HG03060 (cell line): Measurements from ENCODE around the gene HMGCS2.
"Not testable (repeated sequence)": the region's sequence is repeated elsewhere in the genome, so short reads cannot be mapped to it uniquely, and the experiment has no call there.

ENCODE experiments used
- ATAC-seq: cut with Tn5 transposase; IDR thresholded peaks from one replicate; pipeline ENCODE4 v1.9.1; 2021; ENCODE audit warnings: low read depth, moderate number of reproducible peaks; ENCODE audit not compliant: unreplicated experiment

Gene HMGCS2

GRCh38 chr1:119790451-119791198 is 21.9 kb upstream of the HMGCS2 start:
- no peak for ATAC-seq

DNA sequence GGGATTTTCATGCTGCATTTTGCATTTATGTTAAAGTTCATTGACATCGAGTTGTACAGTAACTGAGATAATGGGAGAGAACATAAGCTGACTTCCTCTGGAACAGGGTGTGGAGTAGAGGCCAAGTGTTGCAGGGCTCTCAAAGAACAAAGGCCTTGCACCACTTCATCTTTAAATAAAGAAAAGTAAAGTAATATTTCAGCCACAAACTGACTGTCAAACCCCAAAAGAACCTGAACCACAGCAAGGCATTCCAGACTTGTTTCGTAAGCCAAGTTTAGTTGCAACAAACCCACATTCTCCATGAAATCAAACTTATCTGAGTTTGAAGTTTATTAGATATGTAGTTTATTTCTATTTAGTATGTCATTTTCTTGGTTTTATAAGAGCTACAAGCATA is 19.1 kb upstream of the HMGCS2 start:
- ATAC-seq = no peak

DNA sequence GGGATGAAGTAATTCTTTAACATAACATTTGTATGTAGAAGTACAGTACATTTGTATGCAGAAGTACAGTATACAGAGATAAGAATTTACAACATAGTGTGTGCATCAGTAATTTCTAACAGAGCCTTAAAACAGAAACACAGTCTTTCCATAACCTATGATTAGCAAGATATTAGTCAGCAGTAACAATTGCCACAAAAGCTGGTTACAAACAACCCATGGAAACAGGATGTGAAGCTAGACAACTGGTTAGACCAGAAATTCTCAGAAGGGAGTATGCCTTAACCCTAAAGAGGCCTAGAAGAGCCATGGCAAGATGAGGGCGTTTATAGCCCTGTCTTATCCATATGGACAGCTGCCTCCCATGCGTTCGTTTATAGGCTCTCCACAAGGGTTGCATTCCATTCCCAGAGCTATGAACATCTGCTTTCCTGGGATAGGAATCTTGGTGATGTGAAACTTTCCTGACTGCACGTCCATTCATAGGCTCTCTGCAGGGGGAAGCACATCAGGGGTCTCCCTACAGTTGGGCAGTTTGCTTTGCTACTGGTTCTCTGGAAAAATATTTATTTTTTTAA is 17.9 kb upstream of the HMGCS2 start:
- not testable (repeated sequence) for ATAC-seq

- ATAC-seq = not testable (repeated sequence)
Observed at GRCh38 chr1:119786046-119786445, 17.3 kb upstream of the HMGCS2 start.

- ATAC-seq = no peak
Observed at GRCh38 chr1:119784191-119784781, 15.6 kb upstream of the HMGCS2 start.

DNA sequence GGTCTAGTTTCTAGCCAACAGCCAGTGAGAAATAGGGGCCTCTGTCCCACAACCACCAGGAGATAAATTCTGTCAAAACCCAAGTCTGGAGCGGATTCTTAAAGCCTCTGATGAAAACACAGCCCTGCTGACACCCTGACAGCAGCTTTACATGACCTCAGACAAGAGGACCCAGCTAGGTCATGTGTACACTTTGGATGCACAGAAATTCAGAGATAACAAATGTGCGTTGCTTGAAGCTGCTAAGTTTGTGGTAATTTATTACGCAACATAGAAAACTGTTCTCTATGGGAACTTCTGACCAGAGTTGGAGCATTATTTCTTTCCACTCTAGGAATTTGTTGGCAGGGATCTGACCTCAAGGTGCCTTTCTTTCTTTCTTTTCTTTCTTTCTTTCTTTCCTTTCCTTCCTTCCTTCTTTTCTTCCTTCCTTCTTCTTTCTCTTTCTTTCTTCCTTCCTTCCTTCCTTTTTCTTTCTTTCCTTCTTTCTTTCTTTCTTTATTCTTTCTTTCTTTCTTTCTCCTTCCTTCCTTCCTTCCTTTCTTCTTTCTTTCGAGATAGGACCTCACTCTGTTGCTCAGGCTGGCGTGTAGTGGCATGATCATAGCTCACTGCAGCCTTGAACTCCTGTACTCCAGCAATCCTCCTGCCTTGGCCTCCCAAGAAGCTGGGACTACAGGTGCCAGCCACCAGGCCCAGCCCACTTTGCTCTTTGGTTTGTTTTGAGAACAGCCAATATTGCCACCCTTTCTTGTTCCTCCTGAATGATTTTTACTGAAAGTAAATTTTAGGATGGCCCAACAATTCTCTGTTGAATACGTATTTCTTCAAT is 14.9 kb upstream of the HMGCS2 start:
- no peak for ATAC-seq

GRCh38 chr1:119782631-119783325 is 14.1 kb upstream of the HMGCS2 start:
- no peak for ATAC-seq

- ATAC-seq = no peak
Observed at GRCh38 chr1:119781434-119782210, 12.9 kb upstream of the HMGCS2 start.

- no peak for ATAC-seq
Observed at GRCh38 chr1:119779869-119780356, 11.2 kb upstream of the HMGCS2 start.

GRCh38 chr1:119778886-119779560 is 10.3 kb upstream of the HMGCS2 start:
- no peak for ATAC-seq

- no peak for ATAC-seq
Observed at GRCh38 chr1:119778359-119778758, 9.7 kb upstream of the HMGCS2 start.

GRCh38 chr1:119774746-119775490 is 6.2 kb upstream of the HMGCS2 start:
- no peak for ATAC-seq

DNA sequence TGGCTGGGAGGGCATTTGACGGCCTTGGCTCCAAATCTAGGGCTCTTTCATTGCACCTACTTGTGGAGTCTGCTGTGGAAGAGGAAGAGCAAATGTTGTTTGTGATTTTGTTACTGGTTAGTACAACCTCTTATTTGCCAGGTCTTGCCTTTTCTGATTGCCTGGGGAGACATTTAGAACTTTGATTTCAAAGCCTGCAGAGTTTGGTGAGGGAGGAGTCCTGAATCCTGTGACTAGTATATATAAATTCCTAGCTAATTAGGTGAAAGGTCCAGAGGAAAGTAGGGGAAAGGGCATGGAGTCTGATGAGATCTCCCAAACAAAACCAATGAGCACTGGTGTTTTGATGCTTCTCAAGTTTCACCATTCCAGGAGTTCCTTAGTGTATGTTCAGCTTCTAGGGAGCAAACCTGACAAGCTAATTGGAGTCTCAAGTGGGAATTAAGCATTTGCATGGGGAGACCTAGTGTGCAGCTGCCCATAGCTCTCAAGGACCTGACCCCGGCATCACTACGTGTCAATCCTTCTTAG is 5.1 kb upstream of the HMGCS2 start:
- no peak for ATAC-seq

DNA sequence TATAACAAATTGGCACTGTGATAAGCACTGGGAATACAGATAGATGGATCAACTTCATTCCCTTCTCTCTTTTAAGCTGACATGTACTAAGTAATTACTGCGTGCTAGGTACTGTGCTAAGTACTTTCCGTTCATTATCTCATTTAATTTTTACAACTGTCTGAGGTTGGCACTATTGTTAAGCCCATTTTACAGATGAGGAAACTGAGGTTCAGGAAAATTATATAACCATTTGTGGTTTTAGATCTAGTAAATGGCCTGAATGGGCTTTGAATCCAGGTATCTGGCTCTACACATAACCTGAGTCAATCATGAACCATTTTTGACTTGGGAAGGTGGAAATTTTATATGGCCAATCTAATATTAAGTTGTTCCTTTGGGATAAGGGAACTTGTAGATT is 3.6 kb upstream of the HMGCS2 start:
- ATAC-seq = no peak

DNA sequence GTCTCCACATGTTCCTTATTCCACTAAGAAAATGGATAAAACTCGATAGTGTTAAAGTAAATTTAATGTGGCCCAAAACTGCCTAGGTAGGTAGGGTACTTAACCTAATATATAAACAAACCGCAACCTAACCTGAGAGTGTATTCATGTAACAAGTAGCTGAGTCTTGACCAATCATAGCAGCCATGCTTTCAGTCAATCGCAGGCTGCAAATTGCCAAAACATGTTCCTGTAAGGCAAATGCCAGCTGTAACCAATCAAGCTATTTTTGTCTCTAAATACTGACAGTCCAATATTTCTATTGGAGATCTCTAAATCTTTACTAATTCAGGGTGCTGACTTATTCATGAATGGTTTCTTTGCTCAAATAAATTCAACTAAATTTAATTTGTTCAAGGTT is 3.1 kb upstream of the HMGCS2 start:
- ATAC-seq = no peak

DNA sequence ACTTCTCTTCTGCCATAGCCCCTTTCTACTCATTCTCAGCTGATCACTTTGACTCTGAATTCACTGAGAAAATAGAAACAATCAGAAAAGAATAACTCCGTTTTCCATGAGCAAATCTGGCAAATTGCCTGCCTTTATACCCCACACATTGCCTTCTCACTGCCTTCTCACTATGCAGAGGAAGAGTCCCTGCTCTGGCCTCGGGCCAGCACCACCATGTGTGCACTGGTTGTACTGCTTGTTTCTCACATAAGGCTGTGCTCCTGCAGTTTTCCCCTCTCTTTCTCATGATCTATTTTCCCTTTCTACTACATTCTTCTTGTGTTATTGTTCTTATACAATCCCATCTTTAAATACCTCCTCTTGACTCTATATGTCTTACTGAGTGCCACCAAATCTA is 2.3 kb upstream of the HMGCS2 start:
- no peak for ATAC-seq

DNA sequence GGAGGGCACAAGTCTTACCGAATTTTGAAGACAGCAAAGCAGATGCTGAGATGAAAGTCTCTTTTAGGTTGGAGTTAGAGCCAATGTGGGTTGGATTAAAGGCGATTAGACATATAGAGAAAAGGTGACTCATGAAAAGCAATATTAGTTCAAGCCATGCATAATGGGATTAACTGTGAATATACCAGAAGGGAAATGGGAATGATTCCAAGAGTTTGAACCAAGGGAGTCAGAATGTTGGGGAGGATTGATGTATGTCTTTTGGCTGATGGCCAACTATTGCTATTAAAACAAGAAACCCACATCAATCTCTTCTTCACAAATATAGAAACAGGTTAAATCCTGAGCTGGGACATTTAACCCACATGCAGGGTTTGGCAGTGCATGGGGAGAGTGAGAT is 1.2 kb downstream of the HMGCS2 start:
- no peak for ATAC-seq

DNA sequence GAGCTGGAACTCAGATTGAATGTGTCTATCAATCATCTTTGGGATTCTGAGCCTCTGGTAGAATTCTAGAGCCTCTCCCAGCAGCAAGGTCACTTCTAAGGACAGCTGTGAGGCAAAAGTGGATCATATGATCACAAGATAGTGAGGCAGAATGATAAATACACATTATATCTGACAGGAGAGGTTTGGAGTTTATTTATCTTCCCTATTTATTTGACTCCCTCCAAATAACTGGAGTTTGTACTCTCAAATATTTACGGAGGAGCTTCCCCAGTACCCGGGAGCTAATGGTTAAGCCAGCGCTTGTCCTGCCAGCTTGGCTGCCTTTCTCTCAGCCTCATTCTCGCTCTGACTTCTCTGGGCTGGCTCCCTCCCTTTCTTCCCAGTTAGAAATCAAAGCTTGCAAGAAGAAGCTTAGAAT is 2.3 kb downstream of the HMGCS2 start:
- no peak for ATAC-seq
